ENCODE measurements around the gene LRRC7. TPM values are rescaled to one million over a fixed set of nuclear protein-coding genes. Genes with fewer than 3 reads are reported as not detected.

The LRRC7 gene
- total and polyA plus RNA-seq, 2 donors = 0.53 to 47.7 TPM

GRCh38 chr1:69568421-69569174 is 876 bp downstream of the LRRC7 start:
- Histone ChIP-seq H3K4me3 (ENCODE audit: low read depth, low read length) (peak overlapping the region; percentile 47), H3K4me1 (ENCODE audit: insufficient read depth) (no peaks in the 10 kb centered on the region), H3K36me3 (ENCODE audit: insufficient read depth) (no peaks in the 10 kb centered on the region), H3K27ac (ENCODE audit: low read depth) (no peak overlapping the region)
- WGBS = under 1% methylated on average over 47 of the region's 47 CpGs
- DNase-seq (ENCODE audit: extremely low spot score) = no peak

- no peak for DNase-seq (ENCODE audit: extremely low spot score)
- Histone ChIP-seq H3K27ac (ENCODE audit: low read depth) (no peak overlapping the region), H3K36me3 (ENCODE audit: insufficient read depth) (no peaks in the 10 kb centered on the region), H3K4me3 (ENCODE audit: low read depth, low read length) (peak overlapping the region; percentile 47), H3K4me1 (ENCODE audit: insufficient read depth) (no peaks in the 10 kb centered on the region)
- WGBS = under 1% methylated on average over 12 of the region's 12 CpGs
Measured at GRCh38 chr1:69569175-69569541, 1.4 kb downstream of the LRRC7 start.

- DNase-seq (ENCODE audit: extremely low spot score) = no peak
- no peak overlapping the region for H3K27ac ChIP-seq (ENCODE audit: low read depth)
- H3K4me3 ChIP-seq (ENCODE audit: low read depth, low read length) = peak overlapping the region; percentile 11
- no peaks in the 10 kb centered on the region for H3K36me3 ChIP-seq (ENCODE audit: insufficient read depth)
- WGBS = 6% methylated on average over 26 of the region's 26 CpGs
- H3K4me1 ChIP-seq (ENCODE audit: insufficient read depth) = no peaks in the 10 kb centered on the region
Measured at GRCh38 chr1:69569576-69570328, 2.0 kb downstream of the LRRC7 start.

GRCh38 chr1:69570356-69570755 is 2.6 kb downstream of the LRRC7 start:
- WGBS = 52% methylated on average over 10 of the region's 10 CpGs
- H3K36me3 ChIP-seq (ENCODE audit: insufficient read depth) = no peaks in the 10 kb centered on the region
- DNase-seq (ENCODE audit: extremely low spot score) = no peak
- H3K4me1 ChIP-seq (ENCODE audit: insufficient read depth) = no peaks in the 10 kb centered on the region
- no peak overlapping the region for H3K27ac ChIP-seq (ENCODE audit: low read depth)
- H3K4me3 ChIP-seq (ENCODE audit: low read depth, low read length) = no peak overlapping the region

- no peaks in the 10 kb centered on the region for H3K4me1 ChIP-seq (ENCODE audit: insufficient read depth)
- DNase-seq (ENCODE audit: extremely low spot score) = no peak
- H3K27ac ChIP-seq (ENCODE audit: low read depth) = no peak overlapping the region
- H3K36me3 ChIP-seq (ENCODE audit: insufficient read depth) = no peaks in the 10 kb centered on the region
- no peak overlapping the region for H3K4me3 ChIP-seq (ENCODE audit: low read depth, low read length)
- WGBS = 80% methylated on average over 2 of the region's 2 CpGs
Measured at GRCh38 chr1:69572921-69573320, 5.2 kb downstream of the LRRC7 start.

- 49% methylated on average over 2 of the region's 2 CpGs for WGBS
- no peak for DNase-seq (ENCODE audit: extremely low spot score)
- H3K4me1 ChIP-seq (ENCODE audit: insufficient read depth) = no peaks in the 10 kb centered on the region
- no peak overlapping the region for H3K27ac ChIP-seq (ENCODE audit: low read depth)
- no peaks in the 10 kb centered on the region for H3K36me3 ChIP-seq (ENCODE audit: insufficient read depth)
- no peak overlapping the region for H3K4me3 ChIP-seq (ENCODE audit: low read depth, low read length)
Measured at GRCh38 chr1:69573911-69574310, 6.2 kb downstream of the LRRC7 start.

- WGBS = 26% methylated on average over 2 of the region's 2 CpGs
Measured at GRCh38 chr1:69585666-69586065, 17.9 kb downstream of the LRRC7 start.

GRCh38 chr1:69587391-69587790 is 19.7 kb downstream of the LRRC7 start:
- WGBS = 83% methylated on average over 5 of the region's 5 CpGs

More at GRCh38 chr1:69585666-69586065, 17.9 kb downstream of the LRRC7 start:
- no peaks in the 10 kb centered on the region for H3K4me1 ChIP-seq (ENCODE audit: insufficient read depth)
- no peak overlapping the region for H3K27ac ChIP-seq (ENCODE audit: low read depth)
- H3K4me3 ChIP-seq (ENCODE audit: low read depth, low read length) = no peak overlapping the region
- no peaks in the 10 kb centered on the region for H3K36me3 ChIP-seq (ENCODE audit: insufficient read depth)
- no peak for DNase-seq (ENCODE audit: extremely low spot score)

GRCh38 chr1:69589799-69590198 is 22.1 kb downstream of the LRRC7 start:
- H3K27ac ChIP-seq (ENCODE audit: low read depth) = no peak overlapping the region
- no peak for DNase-seq (ENCODE audit: extremely low spot score)
- H3K4me1 ChIP-seq (ENCODE audit: insufficient read depth) = no peaks in the 10 kb centered on the region
- whole genome bisulfite sequencing = 88% methylated on average over 1 of the region's 1 CpG
- H3K4me3 ChIP-seq (ENCODE audit: low read depth, low read length) = no peak overlapping the region
- no peaks in the 10 kb centered on the region for H3K36me3 ChIP-seq (ENCODE audit: insufficient read depth)

More at GRCh38 chr1:69587391-69587790, 19.7 kb downstream of the LRRC7 start:
- Histone ChIP-seq H3K4me1 (ENCODE audit: insufficient read depth) (no peaks in the 10 kb centered on the region), H3K4me3 (ENCODE audit: low read depth, low read length) (no peak overlapping the region), H3K27ac (ENCODE audit: low read depth) (no peak overlapping the region), H3K36me3 (ENCODE audit: insufficient read depth) (no peaks in the 10 kb centered on the region)
- DNase-seq (ENCODE audit: extremely low spot score) = no peak

- no peak overlapping the region for H3K4me3 ChIP-seq (ENCODE audit: low read depth, low read length)
- H3K27ac ChIP-seq (ENCODE audit: low read depth) = no peak overlapping the region
- WGBS = 67% methylated on average over 6 of the region's 6 CpGs
- H3K4me1 ChIP-seq (ENCODE audit: insufficient read depth) = no peaks in the 10 kb centered on the region
- no peaks in the 10 kb centered on the region for H3K36me3 ChIP-seq (ENCODE audit: insufficient read depth)
- DNase-seq (ENCODE audit: extremely low spot score) = no peak
Measured at GRCh38 chr1:69592341-69592740, 24.6 kb downstream of the LRRC7 start.

- H3K27ac ChIP-seq (ENCODE audit: low read depth) = no peak overlapping the region
- WGBS = 90% methylated on average over 2 of the region's 2 CpGs
- no peak for DNase-seq (ENCODE audit: extremely low spot score)
- no peaks in the 10 kb centered on the region for H3K4me1 ChIP-seq (ENCODE audit: insufficient read depth)
- no peaks in the 10 kb centered on the region for H3K36me3 ChIP-seq (ENCODE audit: insufficient read depth)
- H3K4me3 ChIP-seq (ENCODE audit: low read depth, low read length) = no peak overlapping the region
Measured at GRCh38 chr1:69595486-69595885, 27.8 kb downstream of the LRRC7 start.

- Histone ChIP-seq H3K27ac (ENCODE audit: low read depth) (no peak overlapping the region), H3K4me1 (ENCODE audit: insufficient read depth) (no peaks in the 10 kb centered on the region), H3K4me3 (ENCODE audit: low read depth, low read length) (no peak overlapping the region), H3K36me3 (ENCODE audit: insufficient read depth) (no peaks in the 10 kb centered on the region)
- DNase-seq (ENCODE audit: extremely low spot score) = no peak
- 69% methylated on average over 3 of the region's 3 CpGs for WGBS
Measured at GRCh38 chr1:69611316-69611715, 43.6 kb downstream of the LRRC7 start.

GRCh38 chr1:69613414-69613813 is 45.7 kb downstream of the LRRC7 start:
- H3K4me1 ChIP-seq (ENCODE audit: insufficient read depth) = no peaks in the 10 kb centered on the region
- no peak overlapping the region for H3K27ac ChIP-seq (ENCODE audit: low read depth)
- no peak overlapping the region for H3K4me3 ChIP-seq (ENCODE audit: low read depth, low read length)
- H3K36me3 ChIP-seq (ENCODE audit: insufficient read depth) = no peaks in the 10 kb centered on the region
- 93% methylated on average over 3 of the region's 3 CpGs for WGBS
- DNase-seq (ENCODE audit: extremely low spot score) = no peak

GRCh38 chr1:69638673-69639072 is 71.0 kb downstream of the LRRC7 start:
- Histone ChIP-seq H3K36me3 (ENCODE audit: insufficient read depth) (no peaks in the 10 kb centered on the region), H3K27ac (ENCODE audit: low read depth) (no peak overlapping the region), H3K4me1 (ENCODE audit: insufficient read depth) (no peaks in the 10 kb centered on the region), H3K4me3 (ENCODE audit: low read depth, low read length) (no peak overlapping the region)
- no peak for DNase-seq (ENCODE audit: extremely low spot score)
- WGBS = 93% methylated on average over 1 of the region's 1 CpG

All from urinary bladder (tissue), 4 donors.